ENCODE measurements around the gene LIPE. TPM values are rescaled to one million over a fixed set of nuclear protein-coding genes. Genes with fewer than 3 reads are reported as not detected.

The LIPE gene
- total and polyA plus RNA-seq, 7 donors, result 5.3 to 27.7 (median 9.3) TPM

GRCh38 chr19:42389899-42390298 is 37.3 kb downstream of the LIPE start, which contains the start of gene CNFN:
CNFN (minus strand) TSS chr19:42390297; CDS start chr19:42389037, 1,260 bp downstream.
- DNase-seq (no peak), ATAC-seq (no peak)
- no peaks in the 10 kb centered on the region for H3K36me3 ChIP-seq (ENCODE audit: insufficient read depth in 1 of 2, low read depth in 1 of 2)
- no peak for TF ChIP-seq CTCF (IDR thresholded peaks at IDR 0.05)
- intact Hi-C loops (cut with DNase I), result loop anchor here in 1 of 2 donors (10.0 kb wide), 1 partner anchor 255 kb away; the partner anchor contains the start of gene POU2F2
- no peak within 1 kb of the TSS for H3K27ac ChIP-seq
- H3K27me3 ChIP-seq (ENCODE audit: insufficient read depth in 3 of 3, low read length in 2 of 3), result peaks cover 0 to 50% (median 7%) of the 10 kb centered on the region in 3 donors
- WGBS, 3 donors, result 49 to 55% (median 55%) methylated on average over 12 of the region's 12 CpGs
- H3K4me3 ChIP-seq, result no peak within 1 kb of the TSS
- H3K4me1 ChIP-seq, result no peaks in the 10 kb centered on the region
- no peaks in the 10 kb centered on the region for H3K9me3 ChIP-seq

GRCh38 chr19:42388851-42389489 is 38.2 kb downstream of the LIPE start:
- WGBS, 3 donors, result 72 to 78% (median 73%) methylated on average over 17 to 20 of the region's 20 CpGs
- Histone ChIP-seq H3K4me1 (no peaks in the 10 kb centered on the region), H3K27ac (no peak overlapping the region), H3K27me3 (ENCODE audit: insufficient read depth in 3 of 3, low read length in 2 of 3) (peaks cover 0 to 54% (median 7%) of the 10 kb centered on the region in 3 donors), H3K9me3 (no peaks in the 10 kb centered on the region), H3K36me3 (ENCODE audit: insufficient read depth in 1 of 2, low read depth in 1 of 2) (no peaks in the 10 kb centered on the region), H3K4me3 (no peak overlapping the region)
- no peak for DNase-seq
- no peak for ATAC-seq
- no peak for TF ChIP-seq CTCF (IDR thresholded peaks at IDR 0.05)
- intact Hi-C loops (cut with DNase I), result no loop called here

GRCh38 chr19:42386974-42387707 is 40.0 kb downstream of the LIPE start:
- 2 to 3% (median 2%) methylated on average over 34 to 48 of the region's 48 CpGs for WGBS, 3 donors
- intact Hi-C loops (cut with DNase I), result no loop called here
- no peaks in the 10 kb centered on the region for H3K9me3 ChIP-seq
- DNase-seq (peak; percentile 53 to 70), ATAC-seq (peak; percentile 36 to 66 (median 62))
- H3K4me1 ChIP-seq, result no peaks in the 10 kb centered on the region
- H3K27ac ChIP-seq, result no peak overlapping the region
- H3K36me3 ChIP-seq (ENCODE audit: insufficient read depth in 1 of 2, low read depth in 1 of 2), result no peaks in the 10 kb centered on the region
- peak; percentile 21 for TF ChIP-seq CTCF (IDR thresholded peaks at IDR 0.05)
- peak overlapping the region; percentile 58 for H3K4me3 ChIP-seq
- peaks cover 0 to 54% (median 7%) of the 10 kb centered on the region in 3 donors for H3K27me3 ChIP-seq (ENCODE audit: insufficient read depth in 3 of 3, low read length in 2 of 3)

- intact Hi-C loops (cut with DNase I), result no loop called here
- no peak for DNase-seq
- no peak for TF ChIP-seq CTCF (IDR thresholded peaks at IDR 0.05)
- Histone ChIP-seq H3K27ac (no peak overlapping the region), H3K4me3 (no peak overlapping the region), H3K4me1 (no peaks in the 10 kb centered on the region), H3K9me3 (no peaks in the 10 kb centered on the region), H3K36me3 (ENCODE audit: insufficient read depth in 1 of 2, low read depth in 1 of 2) (peaks cover 0 to 14% of the 10 kb centered on the region in 2 donors), H3K27me3 (ENCODE audit: insufficient read depth in 3 of 3, low read length in 2 of 3) (peaks cover 0 to 6% (median 0%) of the 10 kb centered on the region in 3 donors)
- no peak for ATAC-seq
- WGBS, 3 donors, result 73 to 79% (median 74%) methylated on average over 6 of the region's 6 CpGs
Observed at GRCh38 chr19:42380155-42380554, 47.0 kb downstream of the LIPE start.

Data from psoas muscle (tissue), 8 donors.